Parathyroid adenoma (tissue), 2 donors: Measurements from ENCODE around the gene HOXB7.

Experiments used
- H2AFZ ChIP-seq: fragments of 300-600 bp; sonication (generic); one replicate; pipeline ENCODE4 v1.7.0; 2017; ENCODE audit warnings: antibody characterized with exemption, mild to moderate bottlenecking
- H3K27ac ChIP-seq: fragments of 300-600 bp; sonication (generic); one replicate; pipeline ENCODE4 v1.7.0; 2017
- H3K27me3 ChIP-seq: fragments of 300-600 bp; sonication (generic); one replicate; pipeline ENCODE4 v1.7.0; 2017; ENCODE audit warnings: low read length; ENCODE audit not compliant: control insufficient read depth, insufficient read depth
- H3K36me3 ChIP-seq: fragments of 300-600 bp; sonication (generic); one replicate; pipeline ENCODE4 v1.7.0; 2017; ENCODE audit warnings: low read length; ENCODE audit not compliant: control insufficient read depth, insufficient read depth
- H3K4me1 ChIP-seq: fragments of 300-600 bp; sonication (generic); one replicate; pipeline ENCODE4 v1.7.0; 2017; ENCODE audit warnings: control low read depth
- H3K4me2 ChIP-seq: fragments of 300-600 bp; sonication (generic); one replicate; pipeline ENCODE4 v1.7.0; 2017; ENCODE audit warnings: low read length
- H3K4me3 ChIP-seq: fragments of 300-600 bp; sonication (generic); one replicate; pipeline ENCODE4 v1.7.0; 2017; ENCODE audit warnings: low read depth, low read length
- H3K79me2 ChIP-seq: fragments of 300-600 bp; sonication (generic); one replicate; pipeline ENCODE4 v1.7.0; 2017; ENCODE audit warnings: control low read depth
- H3K9ac ChIP-seq: fragments of 300-600 bp; sonication (generic); one replicate; pipeline ENCODE4 v1.7.0; 2017; ENCODE audit warnings: mild to moderate bottlenecking
- H3K9me3 ChIP-seq: fragments of 300-600 bp; sonication (generic); one replicate; pipeline ENCODE4 v1.7.0; 2017; ENCODE audit warnings: low read length; ENCODE audit not compliant: control insufficient read depth
- CTCF ChIP-seq: fragments of 300-600 bp; sonication (generic); IDR thresholded peaks from one replicate; pipeline ENCODE4 v1.7.0; 2017; ENCODE audit warnings: antibody characterized with exemption, mild to moderate bottlenecking
- donor health status: primary hyperparathyroidism.

The HOXB7 gene

DNA sequence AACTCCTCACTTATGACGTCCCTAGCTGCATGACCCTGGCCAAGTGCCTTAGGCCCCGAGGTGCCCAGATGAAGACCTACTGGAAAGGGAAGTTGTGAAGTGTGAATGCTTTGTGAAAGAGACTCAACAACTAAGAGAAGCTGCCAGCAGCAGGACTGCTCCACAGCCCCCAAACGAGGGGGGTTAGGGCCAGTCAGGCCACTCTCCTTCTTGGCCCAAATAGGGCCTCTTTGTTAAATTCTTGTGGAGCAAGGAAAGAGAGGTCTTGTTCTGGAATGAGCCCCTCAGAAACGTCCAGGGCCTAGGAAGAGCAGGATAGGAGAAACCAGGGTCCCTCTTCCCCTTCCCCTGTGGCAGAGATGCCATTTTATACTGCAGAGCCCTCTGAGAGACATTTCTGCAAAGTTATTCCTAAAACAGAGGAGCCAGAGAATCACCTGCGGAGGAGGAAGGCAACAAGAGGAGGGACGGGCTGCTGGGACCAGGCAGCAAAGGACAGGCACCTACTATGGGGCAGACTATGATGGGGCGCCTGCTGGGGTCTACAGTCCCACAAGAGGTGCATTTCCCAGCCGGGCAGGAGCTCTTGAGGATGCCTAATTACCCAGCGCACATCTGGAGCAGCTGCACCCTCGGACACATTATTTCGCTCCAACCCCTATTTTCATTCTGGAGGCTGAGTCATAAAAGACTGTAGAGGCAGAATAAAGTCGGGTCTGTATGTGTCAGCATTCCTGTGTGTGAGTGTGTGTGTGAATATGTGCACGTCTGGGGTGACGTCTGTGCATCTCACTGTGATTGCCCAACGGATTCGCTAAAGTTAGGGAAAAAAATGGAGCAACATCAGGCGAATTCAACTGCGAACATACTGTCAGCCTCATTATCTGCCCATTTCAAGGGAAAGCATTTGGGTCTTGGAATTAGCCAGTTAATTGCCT lies 26.8 kb upstream of the HOXB7 start:
- H3K79me2 ChIP-seq, result no peaks in the 10 kb centered on the region
- peaks cover 13% of the 10 kb centered on the region for H3K27me3 ChIP-seq
- no peaks in the 10 kb centered on the region for H3K4me1 ChIP-seq
- no peaks in the 10 kb centered on the region for H3K9me3 ChIP-seq
- no peak overlapping the region for H3K4me3 ChIP-seq
- no peak overlapping the region for H3K27ac ChIP-seq
- TF ChIP-seq CTCF, result no peak
- no peaks in the 10 kb centered on the region for H3K36me3 ChIP-seq
- no peak overlapping the region for H3K9ac ChIP-seq
- no peak overlapping the region for H2AFZ ChIP-seq
- no peak overlapping the region for H3K4me2 ChIP-seq

DNA sequence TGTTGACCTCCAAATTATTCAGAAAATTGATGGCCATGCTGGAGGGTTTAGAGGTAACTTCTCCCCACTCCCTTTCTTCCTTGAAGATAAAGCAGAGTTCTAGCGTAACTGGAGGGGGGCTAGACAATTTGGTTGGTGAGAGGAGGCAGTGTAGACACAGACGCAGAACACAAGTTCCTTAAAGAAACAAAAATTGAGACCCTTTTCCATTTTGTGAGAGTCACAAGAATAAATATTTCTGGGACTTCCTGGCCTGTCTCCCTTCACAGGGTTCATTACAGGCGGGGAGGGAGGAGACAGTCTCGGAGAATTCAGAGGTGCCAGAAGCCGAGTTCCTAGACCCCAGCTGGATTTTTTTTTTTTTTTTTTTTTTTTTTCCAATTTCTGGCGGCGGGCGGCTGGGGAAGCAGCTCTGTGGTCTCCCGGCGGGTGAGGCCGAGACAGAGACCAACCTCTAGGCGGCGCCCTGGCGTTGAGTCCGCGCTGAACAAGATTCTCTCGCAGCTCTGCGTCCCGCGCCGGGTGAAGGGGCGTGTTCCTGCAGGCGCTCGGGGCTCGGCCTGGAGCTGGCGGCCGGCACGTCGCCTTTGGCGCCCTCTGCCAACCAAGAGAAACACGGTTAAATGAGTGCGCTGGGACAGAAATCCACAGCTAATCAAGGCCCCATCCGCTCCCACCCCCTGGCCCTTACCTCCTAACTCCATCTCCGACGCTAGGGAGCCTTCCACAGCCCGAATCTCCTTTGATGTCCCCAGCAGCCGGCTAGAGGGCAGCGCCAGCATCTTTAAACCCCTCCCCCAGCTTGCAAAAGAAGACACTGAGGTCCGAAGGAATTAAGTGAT lies 25.6 kb upstream of the HOXB7 start:
- H3K4me3 ChIP-seq, result no peak overlapping the region
- H3K9me3 ChIP-seq, result no peaks in the 10 kb centered on the region
- no peak for TF ChIP-seq CTCF
- no peak overlapping the region for H3K27ac ChIP-seq
- H3K4me1 ChIP-seq, result no peaks in the 10 kb centered on the region
- no peaks in the 10 kb centered on the region for H3K36me3 ChIP-seq
- no peaks in the 10 kb centered on the region for H3K79me2 ChIP-seq
- no peak overlapping the region for H3K9ac ChIP-seq
- H2AFZ ChIP-seq, result no peak overlapping the region
- H3K4me2 ChIP-seq, result no peak overlapping the region
- peaks cover 14% of the 10 kb centered on the region for H3K27me3 ChIP-seq

DNA sequence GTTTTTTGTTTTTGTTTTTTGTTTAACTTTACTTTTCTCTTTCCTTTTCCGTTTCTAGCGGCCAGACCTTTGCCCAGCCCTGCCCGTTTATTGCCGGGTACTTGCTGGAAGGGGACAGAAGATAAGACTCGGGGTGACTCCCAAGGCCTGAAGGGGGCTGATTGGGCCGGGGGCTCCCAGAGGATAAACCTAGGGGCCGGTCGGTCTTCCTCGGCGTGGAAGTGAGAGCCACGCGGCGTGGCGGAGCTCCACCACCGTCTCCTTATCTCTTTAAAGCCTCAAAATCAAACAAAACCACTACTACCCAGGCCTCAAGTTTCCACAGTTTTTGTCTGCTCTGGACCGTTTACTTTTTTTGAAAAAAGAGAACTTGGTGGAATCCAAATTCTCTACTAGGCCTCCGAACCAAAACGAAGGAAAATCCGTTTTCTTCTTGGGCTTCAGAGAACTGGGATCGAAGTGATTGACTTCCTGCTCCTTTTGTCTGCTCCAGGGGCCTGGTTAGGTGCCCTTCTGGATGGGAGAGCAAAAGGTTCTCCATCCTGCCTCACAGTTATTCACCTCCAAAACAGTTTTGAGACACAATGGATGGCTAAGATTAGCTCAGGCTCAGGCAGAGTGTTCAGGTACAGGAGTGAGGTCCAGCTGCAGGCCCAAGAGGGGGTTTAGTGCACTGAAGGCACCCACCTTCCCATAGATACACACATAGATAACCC lies 23.8 kb upstream of the HOXB7 start:
- no peak for TF ChIP-seq CTCF
- no peak overlapping the region for H3K4me3 ChIP-seq
- no peak overlapping the region for H3K9ac ChIP-seq
- H2AFZ ChIP-seq, result no peak overlapping the region
- no peaks in the 10 kb centered on the region for H3K79me2 ChIP-seq
- H3K4me2 ChIP-seq, result no peak overlapping the region
- no peaks in the 10 kb centered on the region for H3K9me3 ChIP-seq
- no peak overlapping the region for H3K27ac ChIP-seq
- peaks cover 16% of the 10 kb centered on the region for H3K27me3 ChIP-seq
- no peaks in the 10 kb centered on the region for H3K4me1 ChIP-seq
- H3K36me3 ChIP-seq, result no peaks in the 10 kb centered on the region

GRCh38 chr17:48633266-48633677 lies 22.5 kb upstream of the HOXB7 start:
- no peak for TF ChIP-seq CTCF
- H3K36me3 ChIP-seq, result no peaks in the 10 kb centered on the region
- no peak overlapping the region for H3K4me3 ChIP-seq
- H3K27me3 ChIP-seq, result peaks cover 19% of the 10 kb centered on the region
- no peaks in the 10 kb centered on the region for H3K9me3 ChIP-seq
- no peak overlapping the region for H2AFZ ChIP-seq
- no peaks in the 10 kb centered on the region for H3K4me1 ChIP-seq
- H3K9ac ChIP-seq, result no peak overlapping the region
- no peak overlapping the region for H3K4me2 ChIP-seq
- H3K79me2 ChIP-seq, result no peaks in the 10 kb centered on the region
- H3K27ac ChIP-seq, result no peak overlapping the region
